Measurements from ENCODE around the gene CXCL11. TPM values are rescaled to one million over a fixed set of nuclear protein-coding genes. Genes with fewer than 3 reads are reported as not detected.
"Not testable (repeated sequence)": the region's sequence is repeated elsewhere in the genome, so short reads cannot be mapped to it uniquely, and the experiment has no call there.

Gene CXCL11
- total RNA-seq, 1 donor from 2014 or later = not detected

DNA sequence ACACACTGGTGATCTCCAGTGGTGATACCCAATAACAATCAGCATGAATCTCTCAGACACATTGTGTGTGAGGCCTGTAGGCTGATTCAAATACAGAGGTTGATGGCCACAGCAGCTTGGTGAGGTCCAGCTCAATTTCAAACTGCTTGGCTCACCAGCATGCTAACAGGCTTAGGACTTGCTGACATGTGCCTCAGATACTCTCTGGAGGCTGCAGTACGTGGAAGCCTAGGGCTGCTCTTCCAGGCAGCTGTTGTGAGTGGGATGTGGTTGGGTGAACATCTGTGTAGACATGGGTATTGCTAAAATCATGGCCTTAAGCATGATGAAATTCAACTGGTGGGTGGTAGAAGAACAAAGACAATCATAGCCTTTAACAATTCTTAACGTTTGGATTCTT lies 32.8 kb downstream of the CXCL11 start:
- FAIRE-seq = no peak
- H3K4me3 ChIP-seq (ENCODE audit: low read depth, low read length) = no peak overlapping the region
- TF ChIP-seq CTCF (IDR thresholded peaks at IDR 0.05; ENCODE audit: insufficient read depth, low read length, severe bottlenecking) = no peak

GRCh38 chr4:76002176-76002575 lies 33.7 kb downstream of the CXCL11 start:
- no peak for FAIRE-seq
- no peaks in the 10 kb centered on the region for H3K36me3 ChIP-seq (ENCODE audit: control insufficient read depth, insufficient read depth, low read length)
- no peak overlapping the region for H3K4me3 ChIP-seq (ENCODE audit: low read depth, low read length)
- TF ChIP-seq CTCF (IDR thresholded peaks at IDR 0.05; ENCODE audit: insufficient read depth, low read length, severe bottlenecking) = no peak
- peak; percentile 54 for DNase-seq (ENCODE audit: low read depth)
- H3K27me3 ChIP-seq (ENCODE audit: control insufficient read depth, insufficient read depth, low read length) = no peaks in the 10 kb centered on the region

More for the DNA sequence above, 32.8 kb downstream of the CXCL11 start:
- Histone ChIP-seq H3K27me3 (ENCODE audit: control insufficient read depth, insufficient read depth, low read length) (no peaks in the 10 kb centered on the region), H3K36me3 (ENCODE audit: control insufficient read depth, insufficient read depth, low read length) (no peaks in the 10 kb centered on the region)
- no peak for DNase-seq (ENCODE audit: low read depth)

GRCh38 chr4:76001700-76002099 lies 34.2 kb downstream of the CXCL11 start:
- no peak for DNase-seq (ENCODE audit: low read depth)
- Histone ChIP-seq H3K27me3 (ENCODE audit: control insufficient read depth, insufficient read depth, low read length) (no peaks in the 10 kb centered on the region), H3K4me3 (ENCODE audit: low read depth, low read length) (no peak overlapping the region), H3K36me3 (ENCODE audit: control insufficient read depth, insufficient read depth, low read length) (no peaks in the 10 kb centered on the region)
- TF ChIP-seq CTCF (IDR thresholded peaks at IDR 0.05; ENCODE audit: insufficient read depth, low read length, severe bottlenecking) = no peak
- no peak for FAIRE-seq

DNA sequence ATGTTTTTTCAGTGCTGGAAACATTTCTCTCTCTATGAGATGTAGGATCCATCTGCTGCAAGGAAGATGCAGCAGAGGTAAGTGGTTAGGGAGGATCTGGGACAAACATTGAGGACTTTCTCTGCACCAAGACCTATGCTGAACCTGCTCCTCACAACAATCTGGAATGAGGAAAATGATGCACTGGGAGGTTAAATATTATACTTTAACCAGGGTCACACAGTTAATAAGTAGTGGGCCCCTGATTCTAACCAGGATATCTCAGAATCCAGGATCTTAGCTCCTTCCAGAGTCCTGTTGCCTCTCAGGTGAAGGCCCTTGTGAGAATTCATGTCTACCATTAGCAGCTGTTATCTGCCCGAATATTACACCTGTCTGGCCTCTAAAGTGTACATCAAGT lies 35.6 kb downstream of the CXCL11 start:
- Histone ChIP-seq H3K27me3 (ENCODE audit: control insufficient read depth, insufficient read depth, low read length) (no peaks in the 10 kb centered on the region), H3K36me3 (ENCODE audit: control insufficient read depth, insufficient read depth, low read length) (no peaks in the 10 kb centered on the region), H3K4me3 (ENCODE audit: low read depth, low read length) (no peak overlapping the region)
- no peak for DNase-seq (ENCODE audit: low read depth)
- FAIRE-seq = no peak
- TF ChIP-seq CTCF (IDR thresholded peaks at IDR 0.05; ENCODE audit: insufficient read depth, low read length, severe bottlenecking) = no peak

- not testable (repeated sequence) for H3K27me3 ChIP-seq (ENCODE audit: control insufficient read depth, insufficient read depth, low read length); H3K36me3 ChIP-seq (ENCODE audit: control insufficient read depth, insufficient read depth, low read length); DNase-seq (ENCODE audit: low read depth); H3K4me3 ChIP-seq (ENCODE audit: low read depth, low read length)
- peak; percentile 91 for FAIRE-seq
Measured at GRCh38 chr4:75998525-75999147, 37.2 kb downstream of the CXCL11 start.

DNA sequence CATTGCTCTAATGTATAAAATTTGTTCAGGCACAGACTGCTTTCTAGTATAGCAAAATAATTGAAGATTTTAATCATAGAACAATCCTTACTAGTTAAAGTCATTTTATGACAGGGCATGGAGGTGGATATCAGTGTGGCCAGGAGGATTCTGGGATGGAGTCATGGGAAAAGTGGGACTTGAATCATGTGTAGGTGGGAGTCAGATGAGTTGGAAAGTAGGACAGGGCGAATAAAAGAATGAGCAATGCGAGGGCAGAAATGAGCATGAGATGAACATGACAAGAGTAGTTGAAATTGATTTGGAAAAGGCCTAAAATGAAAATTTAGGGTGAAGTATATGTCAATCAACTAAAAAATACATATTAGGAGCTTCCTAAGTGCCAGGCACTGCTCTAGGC lies 37.9 kb downstream of the CXCL11 start:
- no peak for FAIRE-seq
- no peak overlapping the region for H3K4me3 ChIP-seq (ENCODE audit: low read depth, low read length)
- no peak for DNase-seq (ENCODE audit: low read depth)
- TF ChIP-seq CTCF (IDR thresholded peaks at IDR 0.05; ENCODE audit: insufficient read depth, low read length, severe bottlenecking) = no peak
- H3K36me3 ChIP-seq (ENCODE audit: control insufficient read depth, insufficient read depth, low read length) = no peaks in the 10 kb centered on the region
- H3K27me3 ChIP-seq (ENCODE audit: control insufficient read depth, insufficient read depth, low read length) = no peaks in the 10 kb centered on the region

All from bronchial epithelial cell (primary cell).